Stimulated activated CD8-positive, alpha-beta memory T cell treated with anti-CD3 and anti-CD28 coated beads, Interleukin-4, amount 100 ng/mL, for 24 hours (primary cell): ENCODE results near the gene KRTAP21-1.
"Not testable (repeated sequence)": the region's sequence is repeated elsewhere in the genome, so short reads cannot be mapped to it uniquely, and the experiment has no call there.

Experiments used
- DNase-seq: peaks from one replicate; pipeline ENCODE4 v3.0.0-alpha.2; 2020; ENCODE audit warnings: low read depth

KRTAP21-1 gene

DNA sequence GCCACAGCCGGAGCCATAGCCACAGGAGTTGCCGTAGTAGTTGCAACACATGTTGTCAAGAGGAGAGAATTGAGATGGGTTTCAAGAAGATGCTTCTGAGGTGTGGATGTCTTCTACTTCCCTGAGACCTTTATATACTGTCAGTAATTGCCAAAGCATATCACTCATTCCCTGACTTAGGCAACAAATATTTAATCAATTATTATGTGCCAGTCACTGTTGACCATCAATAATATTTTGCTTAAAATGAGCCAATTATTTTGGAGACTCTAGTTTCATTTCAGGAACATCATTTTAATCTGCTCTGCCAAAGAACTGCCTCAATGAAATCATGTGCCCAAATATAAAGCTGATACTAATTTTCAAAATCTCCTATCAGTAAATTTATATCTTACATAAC, at the start of gene KRTAP21-1:
Gene KRTAP21-1 (minus strand): TSS at position 101 of the 400 bp plus-strand sequence. CDS start 50 bp downstream, at position 51.
- not testable (repeated sequence) for DNase-seq

DNA sequence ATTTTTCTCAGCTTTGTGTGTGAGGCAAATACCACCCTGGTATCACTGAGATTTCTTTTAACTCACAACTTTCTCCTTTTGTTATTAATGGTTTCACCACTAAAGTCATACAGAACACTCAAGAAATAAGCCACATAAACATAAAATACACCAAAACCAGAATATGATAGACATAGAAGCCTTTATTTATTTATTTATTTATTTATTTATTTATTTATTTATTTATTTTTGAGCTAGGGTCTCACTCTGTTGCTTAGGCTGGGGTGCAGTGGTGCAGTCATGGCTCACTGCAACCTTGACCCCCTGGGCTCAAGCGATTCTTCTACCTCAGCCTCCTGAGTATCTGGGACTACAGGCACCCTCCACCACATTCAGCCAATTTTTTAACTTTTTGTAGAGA, 45.4 kb upstream of the KRTAP21-1 start:
- DNase-seq = no peak

DNA sequence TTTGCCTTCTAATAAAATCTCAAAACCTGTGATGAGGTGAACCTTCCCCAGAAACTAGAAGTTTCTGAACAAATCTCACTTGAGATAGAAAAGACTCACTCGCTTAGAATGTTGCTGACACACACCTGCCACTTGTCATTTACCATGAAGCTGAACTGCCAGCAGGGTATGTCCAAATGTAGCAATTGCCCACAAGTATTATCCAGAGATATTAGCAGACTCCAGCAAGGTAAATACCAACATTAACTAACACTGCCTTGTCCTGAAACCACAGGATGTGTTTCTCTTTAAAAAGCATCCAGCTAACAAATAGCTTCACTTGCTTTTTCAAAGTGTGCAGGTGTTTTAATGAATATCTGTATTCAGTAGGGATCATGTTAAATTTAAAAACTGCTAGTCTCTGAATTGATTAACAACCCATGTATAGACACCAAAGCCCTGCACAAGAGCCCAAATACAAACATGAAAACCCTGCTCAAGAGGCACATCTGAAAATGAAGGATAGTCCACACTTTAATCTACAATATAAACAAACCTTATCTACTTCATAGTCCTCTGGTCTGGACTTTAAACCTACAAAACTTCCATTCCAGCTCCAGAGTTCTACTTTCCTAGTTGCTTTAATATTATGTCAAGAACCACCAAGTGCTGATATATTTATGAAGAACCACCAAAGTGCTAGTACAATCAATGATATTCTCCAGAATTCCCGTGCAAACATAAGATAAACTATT, 38.5 kb upstream of the KRTAP21-1 start:
- DNase-seq = no peak

DNA sequence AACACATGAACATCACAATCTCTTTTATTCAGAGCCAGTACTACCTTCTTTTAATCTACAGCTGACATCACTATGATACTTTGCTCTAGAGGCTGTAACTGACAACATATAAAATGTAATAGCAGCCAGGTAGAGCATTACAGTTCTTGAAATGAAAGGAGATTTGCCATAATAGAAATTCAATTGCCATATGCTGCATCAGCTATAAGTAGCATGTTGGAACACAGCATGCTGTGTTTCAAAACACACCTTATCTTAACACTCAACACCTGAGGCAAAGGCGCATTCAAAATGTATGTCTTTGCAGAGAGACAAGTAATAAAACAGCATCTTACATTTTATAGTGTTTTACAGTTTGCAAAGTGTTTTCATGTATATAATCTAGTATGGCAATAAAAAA, 24.0 kb upstream of the KRTAP21-1 start:
- DNase-seq = no peak

DNA sequence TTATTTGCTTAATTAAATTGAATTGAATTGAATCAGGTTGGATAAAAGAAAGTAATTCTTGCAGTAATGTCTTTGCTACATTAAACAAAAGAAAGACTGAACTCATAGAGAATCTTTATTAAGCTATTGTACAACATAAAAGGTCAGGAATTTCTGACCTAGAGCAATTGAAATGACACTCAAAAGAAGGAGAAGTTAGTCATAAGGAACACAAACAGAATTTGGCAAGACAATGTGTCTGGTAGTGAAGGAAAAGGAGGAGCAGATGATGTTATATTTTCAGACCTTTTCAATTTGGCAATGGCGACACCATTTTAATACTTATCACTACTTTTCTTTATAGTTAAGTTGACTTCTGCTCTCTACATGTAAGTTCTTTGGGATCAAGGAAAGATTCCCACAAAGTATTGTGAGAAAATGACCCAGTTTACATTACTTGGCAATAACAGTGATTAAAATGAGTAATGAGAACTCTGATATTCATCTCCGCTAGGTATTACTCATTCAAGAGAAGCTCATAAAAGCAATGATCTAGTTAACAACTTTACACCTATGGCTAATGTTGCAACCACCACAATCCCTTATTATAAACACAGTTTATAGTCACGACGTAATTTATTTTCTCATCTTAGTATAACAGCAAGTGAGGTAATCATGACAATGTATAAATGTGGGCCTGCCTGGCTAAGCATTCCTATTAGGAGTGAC, 14.7 kb upstream of the KRTAP21-1 start:
- DNase-seq = no peak

DNA sequence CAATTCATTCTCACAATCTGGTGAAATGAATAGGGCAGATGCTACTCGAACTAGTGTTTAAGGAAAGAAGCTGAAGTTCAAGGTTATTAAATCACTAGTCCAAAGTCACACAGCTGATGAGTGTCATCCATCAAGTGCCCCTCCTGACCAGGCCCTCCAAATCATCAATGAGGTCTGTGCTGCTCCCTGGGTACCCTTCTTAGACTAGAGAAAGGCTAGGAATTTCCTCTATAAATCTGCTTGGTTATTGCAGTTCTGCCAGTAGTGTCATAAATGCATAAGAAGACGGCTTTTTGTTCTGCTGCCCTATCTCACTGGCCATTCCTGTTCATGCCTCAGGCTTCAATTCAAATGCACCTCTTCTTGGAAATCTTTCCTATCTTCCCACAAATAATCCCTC, 5.5 kb upstream of the KRTAP21-1 start:
- DNase-seq = no peak

DNA sequence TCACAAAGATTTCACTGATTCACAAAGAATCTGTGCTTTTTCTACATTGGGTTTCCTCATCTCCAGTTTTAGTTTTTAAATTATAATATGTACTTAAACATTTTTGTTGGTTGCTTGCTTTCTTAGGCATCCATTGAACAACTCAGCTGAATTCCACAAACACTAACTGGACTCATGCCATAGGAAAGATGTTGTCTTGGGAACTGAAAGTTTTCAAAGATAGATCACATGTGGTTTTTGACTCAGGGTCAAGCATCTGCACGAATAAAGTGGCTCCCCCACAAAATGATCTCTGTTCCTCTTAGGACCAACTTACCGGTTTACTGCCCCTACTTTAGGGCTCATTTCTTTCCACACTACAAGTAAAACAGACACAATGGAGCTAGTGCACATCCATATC, 3.1 kb upstream of the KRTAP21-1 start:
- DNase-seq = no peak

DNA sequence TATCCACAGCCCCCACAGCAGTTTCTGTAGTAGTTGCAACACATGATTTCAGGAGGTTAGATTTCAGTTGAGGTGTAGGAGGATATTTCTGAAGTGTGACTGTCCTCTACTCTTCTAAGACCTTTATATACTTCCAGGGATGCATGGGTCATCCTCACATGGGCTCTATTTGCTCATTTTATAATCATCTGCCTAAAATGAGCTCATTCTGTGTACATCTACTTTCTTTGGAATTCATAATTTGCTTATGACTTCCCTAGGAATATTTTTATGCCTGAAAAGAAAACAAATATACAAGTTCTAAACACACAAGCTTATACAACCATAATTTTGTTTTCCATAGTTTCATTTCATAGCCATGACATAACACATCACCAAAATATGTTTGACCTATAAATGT, 8.1 kb downstream of the KRTAP21-1 start, which contains the start of gene KRTAP21-2:
Gene KRTAP21-2 (minus strand): TSS at position 101 of the 400 bp plus-strand sequence. CDS start 57 bp downstream, at position 44.
- DNase-seq = no peak

DNA sequence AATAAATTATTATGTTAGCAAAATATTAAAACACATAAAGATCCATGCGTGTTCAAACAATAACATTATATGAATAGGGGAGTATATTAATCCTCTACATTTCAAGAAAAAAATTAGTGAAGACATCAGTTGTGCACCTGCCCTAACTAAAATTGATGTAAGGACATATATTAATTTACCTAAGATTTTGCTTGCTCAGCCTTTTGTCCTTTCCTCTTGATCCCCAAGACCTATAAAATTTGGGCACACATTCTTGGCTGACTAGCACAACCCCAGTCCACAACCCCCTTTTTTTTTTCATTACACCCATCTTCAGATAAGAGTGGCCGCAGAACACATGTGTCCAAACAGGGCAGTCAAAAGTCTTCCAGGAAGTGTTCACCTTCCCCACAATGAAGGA, 14.8 kb downstream of the KRTAP21-1 start:
- no peak for DNase-seq

DNA sequence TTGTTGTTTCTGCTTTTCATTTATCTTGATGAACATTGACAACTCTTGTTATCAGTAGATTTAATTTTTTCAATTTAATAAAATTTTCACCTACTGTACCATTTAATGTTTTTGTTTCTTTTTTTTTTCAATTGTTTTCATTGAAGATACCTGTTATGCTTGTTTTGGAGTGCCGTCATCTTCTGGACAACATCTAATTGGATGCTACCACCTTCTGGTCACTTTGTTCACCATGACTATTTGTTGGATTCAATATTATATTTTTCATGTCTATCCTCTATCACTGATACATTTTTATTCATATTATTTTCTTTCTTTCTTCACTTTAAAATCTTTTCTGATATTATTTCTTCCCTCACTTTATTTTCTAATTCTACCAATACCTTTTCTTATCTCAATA, 22.2 kb downstream of the KRTAP21-1 start:
- DNase-seq = no peak

DNA sequence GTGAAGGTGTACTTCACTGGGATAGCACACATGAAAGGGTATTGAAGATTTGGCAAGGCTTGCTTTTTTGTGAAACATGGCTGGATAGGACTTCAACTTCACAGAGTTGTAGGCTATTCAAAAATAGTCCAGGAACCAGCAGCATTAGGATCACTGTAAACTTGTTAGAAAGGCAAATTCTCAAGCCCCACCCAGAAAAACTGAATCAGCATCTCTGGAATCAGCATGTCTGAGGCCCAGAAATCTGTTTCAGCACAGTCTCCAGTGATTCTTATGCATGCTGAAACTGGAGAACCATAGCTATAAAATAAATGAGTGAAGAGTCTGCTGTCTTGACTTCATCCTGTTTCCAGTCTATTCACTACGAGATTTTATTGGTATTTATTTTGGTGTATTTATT, 28.5 kb downstream of the KRTAP21-1 start:
- DNase-seq = no peak

DNA sequence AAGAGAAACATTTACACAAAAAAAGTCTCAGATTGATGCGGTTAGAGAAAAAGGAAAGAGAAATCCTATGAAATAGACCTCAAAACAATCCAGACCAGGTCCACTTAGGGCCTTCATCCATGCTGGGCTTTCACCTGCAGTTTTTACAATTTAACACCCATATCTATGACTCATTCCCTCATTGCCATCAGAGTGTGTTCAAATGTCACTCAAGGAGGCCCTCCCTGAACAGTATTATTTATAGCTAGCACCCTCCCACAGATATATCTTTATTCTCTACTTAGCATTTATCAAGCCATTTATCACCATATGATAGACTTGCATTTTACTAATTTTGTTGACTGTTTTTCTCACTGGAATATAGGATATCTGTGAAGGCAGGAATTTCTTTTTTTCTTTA, 35.8 kb downstream of the KRTAP21-1 start:
- DNase-seq = no peak

DNA sequence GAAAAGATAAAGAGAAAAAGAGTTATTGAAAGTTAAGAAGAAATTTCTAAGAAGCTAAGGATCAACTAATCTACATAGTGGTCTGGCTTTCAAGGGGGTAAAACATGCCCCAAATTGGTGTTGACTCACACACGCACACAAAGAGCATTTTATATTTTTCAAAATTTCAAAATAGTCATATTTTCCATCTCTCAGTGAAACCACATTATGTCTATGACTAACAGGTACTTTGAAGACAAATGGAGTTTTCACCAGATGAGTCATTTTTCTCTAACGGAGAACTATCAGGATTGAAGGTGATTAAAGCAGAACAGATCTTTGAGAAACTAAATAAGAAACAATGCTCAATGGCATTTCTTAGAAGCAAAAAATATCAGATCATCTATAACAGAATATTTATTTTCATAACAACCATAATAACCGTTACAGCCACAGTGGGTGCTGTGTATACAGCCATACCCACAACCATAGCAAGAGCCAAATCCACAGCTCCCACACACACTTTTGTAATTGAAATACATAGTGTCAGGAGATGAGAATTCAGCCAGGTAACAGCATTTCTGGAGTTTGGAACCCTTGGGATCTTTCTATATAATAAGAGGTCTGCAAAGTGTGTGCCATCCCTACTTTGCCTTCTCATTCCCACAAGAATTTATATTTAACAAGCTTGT, 36.9 kb downstream of the KRTAP21-1 start, which contains the start of gene KRTAP21-3:
Gene KRTAP21-3 (minus strand): TSS at position 539 of the 671 bp plus-strand sequence. CDS start 18 bp downstream, at position 521.
- DNase-seq = no peak

DNA sequence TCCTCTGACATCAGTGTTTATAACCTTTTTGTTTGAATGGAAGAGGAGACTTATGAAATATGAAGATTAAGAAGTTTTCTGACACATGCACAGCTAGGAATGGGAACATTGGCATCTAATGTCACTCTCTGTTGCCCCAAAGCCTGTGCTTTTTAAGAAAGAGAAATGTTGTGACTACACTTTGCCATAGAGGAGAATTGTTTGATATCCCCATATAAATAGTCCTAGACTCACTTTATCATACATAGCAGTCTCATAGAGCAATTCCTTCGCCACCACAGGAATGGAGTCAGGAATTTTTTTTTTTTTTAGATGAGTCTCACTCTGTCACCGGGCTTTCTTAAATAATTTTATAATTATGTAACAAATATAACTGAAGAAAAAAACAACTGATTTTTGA, 38.1 kb downstream of the KRTAP21-1 start:
- no peak for DNase-seq

DNA sequence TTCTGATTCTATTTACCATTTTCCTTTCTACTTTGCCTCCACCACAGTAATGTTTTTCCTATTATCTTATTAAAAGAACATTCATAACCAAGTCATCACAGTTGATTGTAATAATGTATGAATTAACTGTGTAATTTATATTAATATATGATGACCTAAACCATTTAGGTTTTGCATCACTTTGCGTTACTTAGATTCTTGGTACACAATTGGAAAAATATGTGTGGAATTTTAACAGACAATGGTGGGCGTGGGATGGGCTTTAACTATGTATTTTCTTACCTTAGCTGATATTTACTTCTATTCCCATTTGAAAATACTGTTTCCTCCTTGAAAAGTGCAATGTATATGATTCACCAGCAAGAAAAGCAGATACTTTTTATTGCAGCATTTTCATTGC, 40.3 kb downstream of the KRTAP21-1 start:
- DNase-seq = no peak

DNA sequence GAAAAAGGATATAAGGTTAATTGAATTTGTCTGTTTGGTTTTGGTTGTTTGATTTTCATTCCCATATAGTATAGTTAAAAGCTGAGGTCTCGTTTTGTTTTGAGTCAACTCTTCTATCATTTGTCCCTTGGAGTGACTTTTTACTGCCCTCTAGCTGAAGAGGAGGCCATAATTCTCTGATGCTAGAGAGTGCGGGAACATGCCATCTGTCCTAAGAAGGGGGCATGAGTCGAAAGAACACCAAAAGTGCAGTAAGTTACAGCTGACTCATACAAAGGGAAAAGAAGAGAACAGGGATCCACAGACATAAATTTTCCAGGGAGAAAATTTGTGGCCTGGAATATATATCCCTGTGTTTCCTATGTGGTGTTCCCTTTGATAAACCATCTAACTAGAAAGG, 40.8 kb downstream of the KRTAP21-1 start:
- no peak for DNase-seq

DNA sequence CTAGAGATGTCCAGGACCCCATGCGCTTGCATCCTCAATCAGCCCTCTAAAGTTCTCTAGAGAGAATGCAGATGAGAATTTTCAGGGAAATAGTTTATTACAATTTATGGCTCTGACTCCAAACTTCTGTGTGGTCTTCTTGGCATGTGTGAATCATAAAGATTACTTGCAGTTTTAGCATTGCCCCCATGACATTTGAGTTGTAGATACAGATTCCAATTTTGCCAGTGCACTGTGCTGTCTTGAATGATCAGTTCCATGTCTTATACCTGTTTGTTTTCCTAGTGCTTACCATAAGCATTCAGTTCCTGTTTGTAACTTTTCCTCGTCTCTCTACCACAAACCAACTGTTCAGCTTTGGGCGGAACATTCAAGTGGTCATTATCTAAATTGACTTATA, 41.5 kb downstream of the KRTAP21-1 start:
- DNase-seq = no peak

DNA sequence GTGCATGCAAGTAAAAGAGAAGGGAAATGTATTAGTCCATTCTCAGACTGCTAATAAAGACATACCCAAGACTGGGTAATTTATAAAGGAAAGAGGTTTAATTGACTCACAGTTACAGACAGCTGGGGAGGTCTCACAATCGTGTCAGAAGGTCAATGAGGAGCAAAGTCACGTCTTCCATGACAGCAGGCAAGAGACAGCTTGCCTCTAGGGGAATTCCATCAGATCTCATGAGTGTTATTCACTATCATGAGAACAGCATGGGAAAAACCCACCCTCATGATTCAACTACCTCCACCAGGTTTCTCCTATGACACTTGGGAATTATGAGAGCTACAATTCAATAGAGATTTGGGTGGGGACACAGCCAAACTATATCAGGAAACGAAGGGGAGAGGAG, 44.7 kb downstream of the KRTAP21-1 start:
- DNase-seq = no peak

DNA sequence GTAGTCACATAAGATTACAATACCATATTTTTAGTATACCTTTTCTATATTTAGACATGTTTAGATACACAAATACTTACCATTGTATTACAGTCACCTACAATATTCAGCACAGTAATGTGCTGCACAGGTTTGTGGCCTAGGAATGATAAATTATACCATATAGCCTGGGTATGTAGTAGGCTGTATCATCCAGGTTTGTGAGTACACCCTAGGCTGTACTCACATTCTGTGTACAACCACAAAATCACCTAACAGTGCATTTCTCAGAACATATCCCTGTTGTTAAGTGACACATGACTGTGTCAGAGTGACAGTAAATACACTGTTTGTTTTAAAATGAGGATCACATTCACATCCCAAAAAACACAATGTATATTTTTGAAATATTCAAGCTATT, 47.8 kb downstream of the KRTAP21-1 start:
- DNase-seq = no peak
